Measurements from ENCODE around the gene SLC13A1.

DNA sequence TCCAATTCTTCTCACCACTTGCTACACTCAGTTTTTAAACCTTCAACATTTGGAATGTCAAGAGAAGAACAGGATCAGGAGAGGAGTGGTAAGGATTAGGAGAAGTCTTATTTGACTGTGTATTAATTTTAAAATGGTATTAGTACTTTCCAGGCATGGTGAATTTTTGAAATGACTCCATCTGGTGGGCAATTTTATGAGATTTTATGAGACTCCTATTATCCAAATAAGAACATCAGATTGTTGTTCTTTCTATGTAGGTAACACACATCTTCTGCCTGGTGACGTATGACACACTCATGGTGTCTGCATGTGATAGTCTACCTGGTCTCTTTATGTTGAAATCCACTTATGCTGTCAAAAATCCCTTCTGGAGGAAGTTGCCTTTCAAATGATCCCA lies 51.0 kb downstream of the SLC13A1 start:
- no peak; a peak in 1 of 4 replicates for TF ChIP-seq CTCF (conservative IDR thresholded peaks at IDR 0.05; ENCODE audit: low read depth in 2 of 2)
- no peak for TF ChIP-seq REST (IDR thresholded peaks at IDR 0.05; ENCODE audit: unreplicated experiment)
- no peak for TF ChIP-seq EZH2phosphoT487 (IDR thresholded peaks at IDR 0.05; ENCODE audit: unreplicated experiment)
- TF ChIP-seq EZH2 (IDR thresholded peaks at IDR 0.05; ENCODE audit: low read depth, unreplicated experiment): no peak
- no peak for TF ChIP-seq POLR2AphosphoS5 (IDR thresholded peaks at IDR 0.05; ENCODE audit: low read depth)
- TF ChIP-seq CREB1 (CRISPR knock-in tag; IDR thresholded peaks at IDR 0.05; ENCODE audit: low read depth): no peak
- TF ChIP-seq ZNF331 (CRISPR knock-in tag; IDR thresholded peaks at IDR 0.05; ENCODE audit: low read depth): no peak
- no peak for TF ChIP-seq JUNB (IDR thresholded peaks at IDR 0.05; ENCODE audit: unreplicated experiment)
- no peak for TF ChIP-seq ZNF114 (CRISPR knock-in tag; IDR thresholded peaks at IDR 0.05)
- no peak for TF ChIP-seq NANOG (IDR thresholded peaks at IDR 0.05; ENCODE audit: borderline replicate concordance)
- no peak for TF ChIP-seq ZNF462 (CRISPR knock-in tag; IDR thresholded peaks at IDR 0.05)

Measured in GM23338 (cell line).